Stimulated activated CD4-positive, alpha-beta T cell treated with anti-CD3 and anti-CD28 coated beads, TNF-alpha, amount 100 ng/mL, for 24 hours (primary cell): ENCODE measurements around the gene P2RX3.

Source experiments
- DNase-seq, 3 experiments: peaks; one replicate each; pipeline ENCODE4 v3.0.0-alpha.2; 2020; ENCODE audit warnings: low read depth in 3 of 3

The P2RX3 gene

DNA sequence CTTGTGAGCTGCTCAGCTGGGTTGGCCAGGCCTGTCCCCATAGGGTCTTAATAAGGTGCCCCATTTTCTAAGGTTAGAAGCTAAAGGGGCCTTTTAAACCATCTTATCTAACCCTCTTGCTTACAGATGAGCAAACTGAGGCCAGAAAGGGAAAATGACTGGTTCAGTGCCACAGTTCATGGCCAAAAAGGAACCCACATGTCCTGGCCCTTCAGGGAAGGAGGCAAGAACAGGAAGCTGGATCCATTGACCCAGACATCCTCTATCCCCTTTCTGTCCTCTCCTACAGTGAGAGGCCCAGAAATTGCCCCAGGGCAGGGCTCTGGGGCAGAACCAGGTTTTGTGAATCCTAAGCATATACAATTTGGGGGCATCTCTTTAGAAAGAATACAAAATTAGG lies 32.8 kb downstream of the P2RX3 start:
- no peak for DNase-seq

DNA sequence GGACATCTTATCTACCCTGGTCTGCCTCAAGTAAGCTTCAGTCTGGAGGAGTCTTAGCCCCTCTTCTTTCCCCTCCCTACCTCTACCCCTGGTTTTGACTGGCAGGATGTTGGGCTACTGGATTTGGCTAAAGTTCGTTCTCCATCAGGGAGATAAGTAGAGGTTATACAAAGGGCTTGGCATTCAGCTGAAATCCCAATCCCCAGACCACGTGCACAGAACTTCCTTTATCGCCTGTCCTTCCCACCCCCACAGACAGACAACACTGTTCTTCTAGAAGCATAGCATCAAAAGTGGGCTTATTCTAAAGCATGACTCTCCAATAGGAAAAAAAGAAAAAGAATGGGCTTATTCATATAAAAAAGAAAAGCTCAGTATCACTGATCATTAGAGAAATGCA lies 35.0 kb downstream of the P2RX3 start:
- no peak for DNase-seq

DNA sequence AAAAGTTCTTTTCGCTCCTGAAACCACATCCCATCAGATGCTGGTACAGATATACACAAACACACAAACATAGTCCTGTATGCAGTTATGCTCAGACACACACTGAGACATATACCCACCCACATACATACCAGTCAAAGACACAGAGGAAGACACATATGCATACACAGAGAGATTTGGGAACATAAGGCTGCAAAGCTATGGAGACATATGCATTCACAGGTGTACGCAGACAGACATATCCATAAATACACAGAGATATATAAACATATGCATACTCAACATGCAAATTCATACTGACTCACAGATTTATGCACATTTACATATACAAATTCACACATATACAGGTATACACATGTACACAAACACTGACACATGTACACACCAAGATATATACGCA lies 36.8 kb downstream of the P2RX3 start:
- no peak for DNase-seq

DNA sequence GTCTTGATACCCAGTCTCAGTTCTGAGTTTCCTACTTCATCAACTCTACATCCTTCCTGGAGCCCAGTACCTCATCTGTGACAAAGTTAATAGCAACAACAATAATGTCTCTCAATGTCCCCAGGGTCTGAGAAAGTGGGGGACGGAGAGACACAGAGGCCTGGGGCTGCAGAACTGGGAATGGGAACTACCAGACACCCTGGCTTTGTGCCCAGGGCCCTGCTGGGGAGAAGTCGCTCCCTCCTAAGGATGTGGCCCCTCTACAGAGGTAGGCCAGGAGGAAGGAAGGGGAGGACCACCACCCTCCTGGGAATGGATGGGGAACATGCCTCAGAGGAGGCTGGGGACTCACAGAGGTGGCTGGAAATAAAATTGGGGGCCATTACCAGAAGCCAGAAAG lies 37.3 kb downstream of the P2RX3 start:
- DNase-seq: no peak

DNA sequence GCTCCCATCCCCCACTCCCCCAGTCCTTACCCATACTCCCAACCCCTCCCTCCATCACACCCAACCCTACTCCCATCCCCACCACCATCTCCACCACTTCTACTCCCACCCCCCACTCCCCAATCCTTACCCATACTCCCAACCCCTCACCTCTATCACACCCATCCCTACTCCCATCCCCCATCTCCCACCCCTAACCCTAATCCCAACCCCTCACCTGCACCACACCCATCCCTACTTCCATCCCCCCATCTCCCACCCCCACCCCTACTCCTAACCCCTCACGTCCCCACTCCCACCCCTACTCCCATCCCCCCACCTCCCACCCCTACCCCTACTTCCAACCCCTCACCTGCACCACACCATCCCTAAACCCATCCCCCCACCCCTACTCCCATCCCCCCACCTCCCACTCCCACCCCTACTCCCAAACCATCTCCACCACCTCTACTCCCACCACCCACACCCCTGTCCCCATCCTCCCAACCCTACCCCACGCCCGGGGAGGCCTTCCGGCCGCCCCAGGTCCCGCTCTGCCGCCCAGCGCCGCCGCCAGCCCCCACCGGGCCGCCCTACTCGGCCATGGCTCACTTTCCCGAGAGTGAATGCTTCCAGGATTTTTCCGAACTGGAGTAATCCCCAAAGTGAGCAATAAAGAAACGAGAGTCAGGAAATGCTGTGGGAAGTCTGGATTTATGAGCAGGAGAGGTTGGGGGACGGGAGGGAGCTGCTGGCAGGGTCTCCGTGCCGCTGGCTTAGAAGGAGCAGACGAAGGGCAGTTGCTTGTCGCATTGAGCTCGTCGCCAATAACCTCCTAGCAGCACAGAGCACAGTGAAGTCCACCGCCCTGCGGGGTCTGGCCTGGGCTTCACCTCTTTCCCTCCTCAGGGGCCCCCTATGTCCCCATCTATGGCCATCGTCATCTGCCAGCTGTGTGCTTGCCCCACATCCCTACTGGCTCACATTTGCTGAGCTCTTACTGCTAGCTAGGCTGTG lies 38.2 kb downstream of the P2RX3 start:
- no peak for DNase-seq

DNA sequence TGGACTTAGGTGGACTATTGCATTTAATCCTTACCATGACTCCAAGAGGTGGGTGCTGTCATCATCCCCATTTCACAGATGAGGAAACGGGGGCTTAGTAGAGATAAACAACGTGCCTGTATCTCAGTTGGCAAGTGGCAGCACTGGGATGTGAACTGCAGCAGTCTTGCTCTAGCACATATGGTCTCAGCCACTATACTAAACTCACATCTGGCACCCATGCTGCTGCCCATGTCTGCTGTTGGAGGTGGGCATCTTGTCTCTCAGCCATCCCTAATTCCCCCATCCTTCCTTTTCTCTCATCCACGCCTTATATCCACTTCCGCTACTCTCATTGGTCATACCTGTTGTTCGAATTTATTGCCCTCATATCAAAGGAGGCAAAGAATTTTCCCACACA lies 39.0 kb downstream of the P2RX3 start:
- DNase-seq: no peak

DNA sequence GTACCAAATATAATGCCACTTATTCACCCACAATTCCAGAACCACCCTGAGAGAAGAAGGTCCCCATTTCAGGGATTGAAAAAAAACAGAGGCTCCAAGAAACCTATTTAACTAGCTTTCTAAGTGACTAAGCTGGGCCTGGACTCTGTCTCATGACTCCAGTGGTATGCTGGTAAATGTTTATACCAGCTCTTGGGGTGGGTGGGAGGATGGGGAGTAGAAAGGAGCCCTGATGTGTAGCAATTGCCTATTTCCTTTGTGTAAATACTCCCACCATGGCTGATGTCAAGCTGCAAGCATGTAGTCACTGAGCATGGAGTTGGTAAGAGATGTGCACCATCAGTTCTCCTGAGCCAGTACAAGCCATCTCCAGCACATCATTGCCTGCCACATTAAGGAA lies 40.0 kb downstream of the P2RX3 start:
- no peak for DNase-seq

DNA sequence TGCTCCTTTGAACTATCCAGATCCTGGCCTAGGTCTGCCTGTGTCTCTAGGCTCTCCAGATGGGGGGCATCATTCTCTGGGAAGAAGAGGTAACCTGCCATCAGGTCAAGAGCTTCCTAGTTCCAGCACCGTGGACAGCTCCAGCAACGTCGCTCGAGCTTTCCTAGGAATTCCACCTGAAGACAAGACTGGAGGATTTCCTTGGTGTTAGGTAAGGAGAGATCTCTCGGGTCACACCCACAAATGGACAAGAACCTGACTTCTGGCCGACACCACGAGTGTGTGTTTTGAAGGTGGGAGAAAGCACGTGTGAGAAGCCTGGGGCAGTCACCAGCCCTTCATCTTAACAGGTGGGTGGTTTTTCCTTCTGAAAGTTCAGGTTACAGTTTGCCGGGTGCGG lies 41.6 kb downstream of the P2RX3 start:
- DNase-seq: no peak

DNA sequence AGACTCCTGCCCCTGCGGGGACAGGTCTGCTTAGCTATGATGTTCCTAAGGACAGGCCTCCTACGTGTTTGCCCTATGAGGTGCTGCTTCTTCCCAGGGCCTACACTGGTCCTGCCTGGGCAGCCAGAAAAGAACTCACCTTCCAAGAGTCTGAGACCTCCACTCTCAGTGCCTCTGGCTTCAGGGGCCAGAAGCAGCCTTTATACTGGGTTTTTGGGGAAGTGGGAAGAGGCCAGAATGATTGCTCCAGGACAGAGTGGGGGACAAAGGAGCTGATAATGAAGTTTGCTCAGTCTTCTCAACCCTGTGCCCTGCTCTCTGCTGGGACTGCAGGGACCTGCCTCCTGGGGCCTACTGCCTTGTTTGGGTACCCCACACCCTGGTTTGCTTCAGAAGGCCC lies 42.8 kb downstream of the P2RX3 start, which contains the start of gene PRG3:
Gene PRG3, minus strand, starts transcription at position 176 of the 400 bp plus-strand sequence. CDS start 442 bp downstream, outside the sequence.
- DNase-seq: no peak

DNA sequence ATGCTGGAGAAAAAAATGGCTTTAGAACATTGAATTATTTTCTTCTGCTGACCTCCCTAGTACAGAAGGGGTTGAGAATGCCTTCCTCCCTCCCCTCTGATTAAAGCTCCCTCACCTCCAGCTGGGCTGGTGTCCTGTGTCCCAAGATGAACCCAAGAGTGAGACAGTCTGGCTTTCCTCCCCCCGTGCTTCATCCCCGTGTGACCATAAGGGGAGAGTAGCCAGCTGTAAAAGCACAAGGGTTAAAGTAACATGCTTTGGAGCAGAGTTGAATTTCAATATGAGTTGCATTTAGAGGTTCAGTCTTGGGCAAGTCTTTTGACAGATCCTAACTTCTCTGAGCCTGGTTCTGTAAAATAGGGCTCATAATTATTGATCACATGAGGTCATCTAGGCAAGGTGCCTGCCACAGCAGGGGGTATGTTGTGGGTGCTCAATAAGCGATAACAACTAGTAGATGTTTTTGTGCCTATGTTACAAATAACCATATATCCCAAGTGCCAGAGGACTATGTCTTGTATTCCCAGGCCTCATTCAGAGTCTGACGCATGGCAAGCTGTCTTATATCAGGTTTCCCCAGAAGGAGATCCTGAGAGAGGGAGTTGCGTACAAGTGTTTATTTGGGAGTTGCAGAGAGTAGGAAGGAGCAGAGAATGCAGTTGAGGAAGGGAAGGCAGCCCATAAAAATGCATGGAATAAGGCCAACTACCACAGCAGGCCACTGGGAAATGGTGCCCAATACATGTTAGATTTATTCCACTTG lies 48.2 kb downstream of the P2RX3 start:
- no peak for DNase-seq

DNA sequence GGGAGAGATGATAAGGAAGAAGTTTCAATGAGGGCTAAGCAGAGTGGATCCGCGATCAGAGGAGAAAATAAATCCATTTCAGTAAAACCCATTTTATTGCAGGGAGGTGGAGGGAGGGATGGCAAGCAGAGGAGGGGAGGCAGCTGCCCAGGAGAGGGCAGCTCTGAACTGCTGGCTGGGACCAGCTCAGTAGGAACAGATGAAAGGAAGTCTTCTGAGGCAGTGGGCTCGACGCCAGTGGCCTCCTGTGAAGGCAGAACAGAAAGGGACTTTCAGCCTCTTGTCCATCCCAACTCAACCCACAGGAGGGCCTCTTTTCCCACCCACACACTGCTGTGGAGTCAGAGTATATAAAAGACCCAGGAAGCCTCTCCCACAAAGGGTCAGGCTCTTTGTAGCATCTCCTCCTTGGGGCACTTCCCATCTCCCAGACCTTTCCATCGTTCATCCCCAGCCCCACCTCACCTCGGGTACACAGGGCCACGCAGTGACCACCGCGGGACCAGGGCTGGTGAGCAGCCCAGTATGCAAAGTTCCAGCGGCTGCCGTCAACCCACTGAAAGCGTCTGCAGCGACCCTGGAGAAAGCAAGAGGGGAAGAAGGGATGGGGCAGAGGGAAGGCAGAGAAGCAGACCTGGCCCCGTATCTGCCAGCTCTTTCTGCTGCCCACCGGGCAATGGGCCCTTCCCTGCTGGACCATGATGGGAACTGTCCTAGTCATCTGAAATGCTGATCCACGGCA lies 49.3 kb downstream of the P2RX3 start:
- no peak for DNase-seq

DNA sequence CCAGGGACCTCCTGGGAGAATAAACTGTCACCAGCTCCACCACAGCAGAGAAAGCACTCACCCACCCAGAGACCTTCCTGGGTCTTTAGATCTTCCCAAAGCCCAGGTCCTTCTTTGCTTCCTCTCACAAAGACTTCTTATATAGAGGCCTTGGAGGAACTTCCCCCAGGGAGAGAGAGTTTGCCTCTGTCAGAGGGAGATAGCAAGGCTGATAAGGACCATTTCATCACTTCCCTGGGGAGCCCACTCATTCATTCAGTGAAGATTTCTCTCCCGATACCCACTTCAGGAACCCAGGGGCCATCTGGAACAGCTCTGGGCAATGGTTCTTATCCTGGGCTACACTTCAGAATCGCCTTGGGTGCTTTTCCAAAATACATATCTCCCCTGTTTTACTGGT lies 52.4 kb downstream of the P2RX3 start, which contains the start of gene PRG2:
Gene PRG2, minus strand, starts transcription at position 116 of the 400 bp plus-strand sequence. CDS start 706 bp downstream, outside the sequence.
- no peak for DNase-seq

DNA sequence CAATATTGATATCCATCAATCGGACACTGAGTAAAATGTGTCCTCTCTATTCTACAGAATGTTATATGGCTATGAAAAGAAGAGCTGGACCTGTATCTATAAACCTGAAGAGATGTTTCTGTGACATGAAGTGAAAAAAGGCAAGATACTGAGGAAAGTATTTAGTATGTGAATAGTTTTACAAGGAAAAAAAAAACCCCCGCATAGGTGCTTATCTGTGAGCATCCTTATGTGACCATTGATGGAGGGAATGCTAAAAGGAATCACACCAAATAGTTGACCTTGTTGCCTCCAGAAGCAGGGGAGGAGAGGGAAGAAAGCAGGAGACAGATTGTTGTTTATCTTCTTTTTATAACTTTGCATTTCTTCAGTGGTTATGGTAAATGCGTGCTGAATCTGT lies 53.0 kb downstream of the P2RX3 start:
- no peak for DNase-seq

DNA sequence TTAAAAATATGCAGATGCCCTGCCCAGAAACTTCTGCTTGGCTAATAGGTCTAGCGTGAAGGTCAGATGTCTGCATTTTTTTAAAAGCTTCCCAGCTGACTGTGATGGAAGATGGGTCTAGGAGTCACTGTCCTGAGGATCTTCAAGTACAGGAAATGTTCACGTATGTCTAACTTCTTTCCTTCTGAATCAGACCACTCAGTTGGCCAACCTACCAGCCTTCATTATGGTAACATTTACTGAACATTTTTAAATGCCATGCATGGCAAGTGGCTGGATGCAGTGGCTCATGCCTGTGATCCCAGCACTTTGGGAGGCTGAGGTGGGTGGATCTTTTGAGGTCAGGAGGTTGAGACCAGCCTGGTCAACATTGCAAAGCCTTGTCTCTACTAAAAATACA lies 53.4 kb downstream of the P2RX3 start:
- DNase-seq: no peak

DNA sequence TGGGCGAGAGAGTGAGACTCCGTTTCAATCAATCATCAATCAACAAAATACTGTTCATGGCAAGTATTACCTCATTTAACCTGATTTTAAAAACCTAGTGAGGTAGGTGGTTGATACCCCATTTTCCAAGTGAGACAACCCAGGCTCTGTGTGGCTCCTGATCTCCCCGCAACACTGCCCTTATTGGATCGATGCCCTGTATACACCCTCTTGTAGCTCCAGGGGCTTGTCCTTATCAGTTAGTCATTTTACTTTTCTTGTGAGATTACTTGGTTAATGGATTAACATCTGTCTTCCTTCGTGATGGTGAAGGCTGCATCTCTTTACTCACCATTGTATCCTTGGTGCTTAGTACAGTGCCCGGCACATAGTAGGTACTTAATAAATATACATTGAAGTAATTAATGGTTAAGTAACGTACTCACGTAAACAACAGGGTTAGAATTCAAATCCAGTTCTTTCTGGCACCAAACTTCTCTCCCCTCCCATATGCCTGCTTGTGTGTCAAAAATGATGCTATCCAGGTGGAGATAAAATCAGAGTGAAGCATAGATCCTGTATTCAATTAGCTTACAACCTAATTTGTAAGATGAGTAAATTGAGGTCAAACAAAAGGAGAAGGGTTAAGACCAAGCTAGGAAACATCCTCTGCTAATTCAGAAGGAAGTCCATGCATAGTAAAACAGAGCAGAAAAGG lies 54.1 kb downstream of the P2RX3 start:
- DNase-seq: no peak

DNA sequence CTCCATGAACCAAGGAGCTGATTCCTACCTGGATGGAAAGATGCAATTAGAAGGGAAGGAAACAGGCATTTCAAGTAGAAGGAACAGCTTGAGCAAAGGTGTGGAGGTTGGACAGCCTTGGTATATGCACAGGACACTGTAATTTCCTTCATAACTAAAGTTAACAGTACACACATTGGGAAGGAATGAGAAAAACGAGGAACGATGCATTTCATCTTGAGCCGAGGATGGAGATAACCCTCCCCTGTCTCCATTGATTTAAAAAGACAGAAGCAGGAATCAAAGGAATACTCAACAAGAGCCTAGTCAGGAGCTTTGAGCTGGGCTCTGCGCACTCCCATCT lies 54.6 kb downstream of the P2RX3 start:
- DNase-seq: no peak

DNA sequence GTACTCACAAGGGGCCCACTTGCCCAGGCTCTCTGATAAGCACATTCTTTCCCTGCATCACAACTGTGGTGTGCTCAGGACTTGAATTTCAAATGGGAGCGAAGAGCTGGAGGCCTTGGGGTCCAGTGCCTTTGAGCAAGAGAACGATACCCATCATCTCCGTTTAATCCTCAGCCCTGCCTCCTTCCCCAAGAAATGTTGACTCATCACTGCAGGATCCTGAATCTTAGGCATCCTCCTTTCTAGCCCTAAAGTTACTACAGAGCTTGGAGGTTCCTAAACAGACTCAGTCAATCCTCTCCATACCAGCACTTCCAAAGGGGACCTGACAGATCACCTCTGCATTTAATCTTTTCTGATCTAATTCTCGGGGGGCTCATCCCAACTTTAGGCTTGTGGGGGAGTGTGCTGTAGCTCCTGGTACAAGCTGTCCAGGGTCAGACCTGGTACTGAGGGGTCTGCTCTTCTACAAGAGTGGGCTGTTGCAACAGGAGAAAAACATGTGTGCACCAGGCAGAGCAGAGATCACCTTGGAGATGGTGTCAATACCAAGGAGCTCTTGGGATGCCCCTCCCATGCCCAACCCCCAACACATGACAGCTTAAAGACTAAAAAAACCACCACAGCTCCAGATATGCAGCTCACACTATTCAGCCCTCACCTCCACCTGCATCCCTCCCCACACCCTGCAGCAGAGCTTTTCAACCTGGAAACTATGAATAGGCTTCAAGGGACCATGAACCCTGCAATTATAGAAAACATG lies 56.2 kb downstream of the P2RX3 start:
- no peak for DNase-seq

DNA sequence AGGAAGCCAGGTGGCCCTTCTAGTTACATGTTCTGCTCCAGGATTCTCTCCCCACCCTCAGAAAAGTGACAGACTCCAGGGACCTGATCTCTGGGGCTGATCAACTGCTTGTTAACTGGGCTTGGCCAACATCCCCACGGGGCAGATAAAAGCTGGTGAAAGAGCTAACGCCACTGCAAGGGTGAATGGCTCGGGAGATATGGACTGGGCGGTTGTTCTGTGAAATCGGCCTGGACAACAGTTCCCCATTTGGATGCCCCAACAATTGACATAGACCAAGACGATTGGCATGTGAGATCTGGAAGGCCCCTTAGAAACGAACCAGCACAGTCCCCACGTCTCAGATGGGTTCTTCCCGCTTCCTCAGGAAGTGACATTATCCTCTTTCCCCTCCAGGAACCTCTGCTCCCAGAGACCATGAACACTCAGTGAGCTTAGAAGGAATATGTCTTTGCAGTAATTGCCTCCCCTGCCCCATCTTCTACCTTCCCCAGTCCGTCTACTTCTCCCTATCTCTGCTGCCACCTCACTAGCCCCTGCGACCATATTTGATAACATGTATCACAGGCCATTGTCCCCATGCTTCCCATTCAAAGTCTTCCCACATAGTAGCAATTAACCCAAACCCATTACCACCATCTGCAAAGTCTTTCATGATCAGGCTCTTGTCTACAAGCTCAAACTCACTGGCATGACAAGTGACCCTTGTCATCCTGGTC lies 57.9 kb downstream of the P2RX3 start:
- DNase-seq: no peak

DNA sequence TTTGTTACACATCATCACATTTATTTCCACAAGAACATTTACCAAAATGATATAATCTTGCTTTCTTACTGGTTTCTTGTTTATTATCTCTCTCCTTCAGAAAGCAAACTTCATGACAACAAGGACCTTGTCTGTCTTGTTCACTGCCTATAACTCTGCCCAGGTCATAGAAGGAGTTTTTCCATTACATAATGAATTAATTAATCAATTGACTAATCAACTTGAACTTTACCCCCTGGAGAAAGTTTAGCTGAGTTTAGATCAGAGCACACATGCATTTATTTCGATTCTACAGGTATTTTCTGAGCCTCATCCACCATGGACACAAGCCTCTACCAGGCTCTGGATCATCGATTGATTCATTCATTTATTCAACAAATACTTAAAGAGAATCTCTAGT lies 58.6 kb downstream of the P2RX3 start:
- DNase-seq: no peak

DNA sequence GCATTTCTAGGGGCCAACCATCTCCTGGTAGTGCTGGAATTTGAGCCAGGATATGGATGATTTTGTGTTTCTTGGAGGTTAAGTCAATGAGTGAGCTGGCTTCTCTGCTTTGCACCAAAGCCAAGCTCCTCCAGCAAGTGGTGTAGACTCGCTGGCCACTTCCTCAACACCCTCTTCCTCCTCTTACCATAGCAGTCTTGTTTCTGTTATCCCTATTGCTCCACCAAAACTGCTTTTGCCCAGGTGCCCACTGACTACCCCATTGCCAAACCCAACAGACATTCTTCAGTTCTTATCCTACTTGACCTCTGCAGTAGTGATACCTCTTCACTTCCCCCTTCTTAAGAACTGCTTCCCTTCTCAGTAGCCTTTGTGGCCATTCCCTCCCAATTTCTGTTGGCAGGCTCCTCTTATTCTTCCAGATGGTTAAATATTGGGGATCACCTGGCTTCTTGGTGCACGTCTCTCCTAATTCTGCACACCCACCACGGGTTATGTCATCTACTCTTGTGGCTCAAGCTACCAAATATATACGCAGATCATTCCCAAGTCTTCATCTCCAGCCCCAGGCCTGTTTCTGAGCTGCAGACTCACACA lies 59.3 kb downstream of the P2RX3 start:
- DNase-seq: no peak
